Epithelial cell of prostate (primary cell): ENCODE data around the gene SLC22A25.
"Not testable (repeated sequence)": the region's sequence is repeated elsewhere in the genome, so short reads cannot be mapped to it uniquely, and the experiment has no call there.

Experiments used
- DNase-seq: peaks from one replicate; pipeline ENCODE4 v3.0.0-alpha.2; 2011; ENCODE audit warnings: low read depth, low spot score
- H3K27ac ChIP-seq: fragments of 450-650 bp; 2 replicates; pipeline ENCODE4 v1.5.1; 2017; ENCODE audit warnings: mild to moderate bottlenecking

SLC22A25 gene

GRCh38 chr11:63235471-63236461 is 7.6 kb downstream of the SLC22A25 start:
- DNase-seq, H3K27ac ChIP-seq: not testable (repeated sequence)

- no peak for DNase-seq
- no peak overlapping the region for H3K27ac ChIP-seq
Observed at GRCh38 chr11:63229815-63230214, 13.6 kb downstream of the SLC22A25 start.

- no peak overlapping the region for H3K27ac ChIP-seq
- DNase-seq: no peak
Observed at GRCh38 chr11:63227521-63228107, 15.8 kb downstream of the SLC22A25 start.

GRCh38 chr11:63226488-63227114 is 16.8 kb downstream of the SLC22A25 start:
- H3K27ac ChIP-seq: no peak overlapping the region
- no peak for DNase-seq

- no peak overlapping the region for H3K27ac ChIP-seq
- DNase-seq: no peak
Observed at GRCh38 chr11:63214093-63214492, 29.3 kb downstream of the SLC22A25 start.

GRCh38 chr11:63212742-63213141 is 30.7 kb downstream of the SLC22A25 start:
- no peak for DNase-seq
- H3K27ac ChIP-seq: no peak overlapping the region

GRCh38 chr11:63210111-63210510 is 33.3 kb downstream of the SLC22A25 start:
- no peak overlapping the region for H3K27ac ChIP-seq
- DNase-seq: no peak
